Activated effector memory CD4-positive, alpha-beta T cell treated with Interleukin-2 at 50 U/mL for 16 hours (primary cell): Measurements from ENCODE around the gene SBK2.
"Not testable (repeated sequence)": the region's sequence is repeated elsewhere in the genome, so short reads cannot be mapped to it uniquely, and the experiment has no call there.

Source experiments
- DNase-seq: peaks from one replicate; pipeline ENCODE4 v3.0.0-alpha.2; 2020

The SBK2 gene

DNA sequence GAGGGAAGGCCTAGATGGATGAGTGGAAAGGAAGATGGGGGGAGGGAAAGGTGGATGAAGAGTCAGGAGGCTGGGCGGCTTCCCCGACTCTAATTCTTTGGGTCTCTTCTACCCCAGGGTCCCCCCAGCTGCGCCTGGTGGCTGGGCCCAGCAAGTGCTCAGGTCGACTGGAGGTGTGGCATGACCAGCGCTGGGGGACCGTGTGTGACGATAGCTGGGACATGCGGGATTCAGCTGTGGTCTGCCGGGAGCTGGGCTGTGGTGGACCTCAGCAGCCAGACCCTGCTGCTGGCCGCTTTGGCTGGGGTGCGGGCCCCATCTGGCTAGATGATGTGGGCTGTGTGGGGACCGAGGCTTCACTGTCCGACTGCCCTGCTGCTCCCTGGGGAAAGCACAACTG is 39.2 kb downstream of the SBK2 start:
- no peak for DNase-seq

DNA sequence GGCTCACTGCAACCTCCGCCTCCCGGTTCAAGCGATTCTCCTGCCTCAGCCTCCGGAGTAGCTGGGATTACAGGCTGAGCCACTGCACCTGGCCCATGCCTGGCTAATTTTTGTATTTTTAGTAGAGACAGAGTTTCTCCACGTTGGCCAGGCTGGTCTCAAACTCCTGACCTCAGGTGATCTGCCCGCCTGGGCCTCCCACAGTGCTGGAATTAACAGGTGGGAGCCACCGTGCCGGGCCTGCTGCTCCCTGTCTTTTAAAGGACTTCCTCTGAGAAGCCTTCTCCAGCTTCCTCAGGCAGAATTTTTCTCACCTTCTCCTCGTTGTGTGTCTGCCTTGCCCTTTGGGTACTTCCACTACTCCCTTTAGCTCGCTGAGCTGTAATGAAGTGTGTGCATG is 40.1 kb downstream of the SBK2 start:
- not testable (repeated sequence) for DNase-seq

DNA sequence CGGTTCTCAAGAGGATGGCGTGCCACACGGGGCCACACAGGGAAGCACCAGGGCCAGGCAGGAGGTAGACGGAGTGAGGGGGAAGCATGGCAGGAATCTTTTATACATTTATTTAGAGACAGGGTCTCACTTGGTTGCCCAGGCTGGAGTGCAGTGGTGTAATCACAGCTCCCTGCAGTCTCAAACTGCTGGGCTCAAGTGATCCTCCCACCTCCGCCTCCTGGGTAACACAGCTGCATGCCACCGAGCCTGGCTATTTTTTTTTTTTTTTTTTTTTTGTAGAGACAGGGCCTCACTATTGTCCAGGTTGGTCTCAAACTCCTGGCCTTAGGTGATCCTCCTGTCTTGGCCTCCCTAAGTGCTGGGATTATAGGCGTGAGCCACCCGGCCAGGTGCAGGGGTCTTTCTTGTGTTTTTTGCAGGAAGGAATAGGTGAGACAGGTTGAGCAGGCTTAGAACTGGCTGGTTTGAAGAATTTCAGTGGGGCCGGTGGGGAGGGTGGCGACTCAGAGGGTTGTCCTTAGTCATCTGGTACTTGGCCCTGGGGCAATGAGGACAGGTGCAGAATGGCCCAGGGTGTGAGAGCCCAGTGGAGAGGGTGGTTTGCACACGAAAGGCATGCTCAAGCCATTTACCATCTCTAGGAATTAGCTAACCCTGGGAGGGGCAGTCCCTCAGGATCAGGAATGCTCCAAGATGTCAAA is 41.1 kb downstream of the SBK2 start:
- no peak for DNase-seq

DNA sequence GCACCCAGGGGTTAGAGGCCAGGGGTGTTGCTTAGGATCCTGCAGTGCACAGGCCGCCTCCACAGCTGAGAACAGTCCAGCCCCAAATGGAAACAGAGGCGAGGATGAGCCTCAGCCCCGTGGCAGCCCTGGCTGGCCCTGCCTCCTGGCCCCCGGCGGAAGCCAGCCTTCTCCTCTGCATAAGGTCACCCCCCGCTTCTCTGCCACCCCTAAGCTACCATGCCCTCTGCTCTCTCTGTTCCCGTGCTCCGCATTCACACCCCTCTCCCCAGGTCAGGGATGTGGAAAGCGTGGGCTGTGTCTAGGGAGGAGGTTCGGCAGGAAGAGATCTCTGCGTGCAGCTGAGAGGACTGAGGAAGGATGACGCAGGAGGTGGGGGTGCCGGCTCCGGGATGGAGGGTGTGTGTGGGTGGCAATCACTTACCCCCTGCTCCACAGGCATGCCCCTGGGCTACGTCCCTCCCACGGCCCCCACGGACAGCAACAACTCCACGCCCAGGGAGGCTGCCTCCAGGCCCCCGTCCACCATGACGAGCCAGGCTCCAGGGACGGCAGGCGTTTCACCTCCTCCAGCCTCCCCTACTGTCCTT is 42.7 kb downstream of the SBK2 start:
- DNase-seq = no peak

DNA sequence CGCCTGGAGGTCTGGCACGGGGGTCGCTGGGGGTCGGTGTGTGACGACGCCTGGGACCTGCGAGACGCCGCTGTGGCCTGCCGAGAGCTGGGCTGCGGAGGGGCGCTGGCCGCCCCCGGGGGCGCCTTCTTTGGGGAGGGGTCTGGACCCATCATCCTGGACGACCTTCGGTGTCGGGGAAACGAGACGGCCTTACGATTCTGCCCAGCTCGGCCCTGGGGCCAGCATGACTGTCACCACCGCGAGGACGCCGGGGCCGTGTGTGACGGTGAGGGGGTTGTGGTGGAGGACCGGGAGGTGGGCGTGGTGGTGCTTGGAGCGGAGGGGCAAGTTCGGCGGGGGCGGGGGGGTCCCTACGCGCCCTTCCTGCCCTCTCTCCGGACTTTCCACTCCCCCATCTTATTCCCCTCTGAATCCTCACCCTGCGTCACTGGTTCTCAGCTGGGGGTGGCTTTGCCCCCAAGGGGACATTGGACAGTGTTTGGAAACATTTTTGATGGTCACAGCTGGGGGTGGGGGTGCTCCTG is 43.2 kb downstream of the SBK2 start:
- DNase-seq = no peak

DNA sequence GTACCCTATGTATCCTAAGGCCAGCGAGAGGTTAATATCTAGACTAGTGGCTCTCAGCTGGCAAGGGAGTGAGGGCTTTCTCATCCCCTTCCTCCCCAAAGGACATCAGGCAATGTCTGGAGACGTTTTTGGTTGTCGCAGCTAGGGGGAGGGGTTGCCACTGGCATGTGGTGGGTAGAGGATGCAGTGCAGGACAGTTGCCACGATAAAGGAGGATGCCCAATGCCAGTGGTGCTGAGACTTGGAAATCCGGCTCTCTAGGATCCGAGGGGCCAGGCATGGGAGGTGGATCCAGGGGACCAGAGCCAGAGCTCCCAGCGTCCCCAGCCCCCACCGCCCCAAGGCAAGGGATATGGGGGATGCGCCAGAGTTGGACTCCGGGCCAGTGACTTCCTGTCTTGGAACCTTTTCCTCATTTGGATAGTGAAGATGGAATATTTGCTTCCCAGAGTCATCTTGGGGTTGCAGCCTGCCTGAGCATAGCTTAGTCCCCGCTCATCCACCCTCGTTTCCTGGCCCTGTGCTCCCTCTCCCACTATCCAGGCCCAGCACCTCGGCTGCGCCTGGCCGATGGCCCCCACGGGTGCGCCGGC is 43.8 kb downstream of the SBK2 start:
- DNase-seq = no peak

DNA sequence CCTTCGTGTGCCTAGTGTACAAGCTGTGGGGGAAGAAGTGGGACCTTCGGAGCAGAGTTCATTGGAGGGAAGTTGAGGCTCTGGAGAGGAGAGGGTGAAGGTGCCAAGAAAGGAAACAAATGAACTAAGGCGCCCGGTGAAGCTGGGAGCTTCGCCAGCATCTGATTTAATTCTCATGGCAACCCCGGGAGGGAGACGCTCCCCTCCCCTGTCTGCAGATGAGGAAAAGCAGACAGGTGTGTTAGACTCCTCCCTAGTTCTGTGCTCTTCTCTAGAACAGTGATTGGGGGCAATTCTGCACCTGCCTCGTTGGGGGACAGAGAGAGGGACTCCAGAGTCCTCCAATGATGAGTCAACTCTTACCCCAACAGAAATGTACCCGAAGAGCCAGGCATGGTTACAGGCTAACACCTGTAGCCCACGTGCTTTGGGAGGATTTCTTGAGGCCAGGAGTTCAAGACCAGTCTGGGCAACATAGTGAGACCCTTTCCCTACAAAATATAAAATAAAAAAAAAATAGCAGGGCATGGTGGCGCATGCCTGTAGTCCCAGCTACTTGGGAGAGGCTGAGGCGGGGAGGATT is 44.5 kb downstream of the SBK2 start:
- no peak for DNase-seq

DNA sequence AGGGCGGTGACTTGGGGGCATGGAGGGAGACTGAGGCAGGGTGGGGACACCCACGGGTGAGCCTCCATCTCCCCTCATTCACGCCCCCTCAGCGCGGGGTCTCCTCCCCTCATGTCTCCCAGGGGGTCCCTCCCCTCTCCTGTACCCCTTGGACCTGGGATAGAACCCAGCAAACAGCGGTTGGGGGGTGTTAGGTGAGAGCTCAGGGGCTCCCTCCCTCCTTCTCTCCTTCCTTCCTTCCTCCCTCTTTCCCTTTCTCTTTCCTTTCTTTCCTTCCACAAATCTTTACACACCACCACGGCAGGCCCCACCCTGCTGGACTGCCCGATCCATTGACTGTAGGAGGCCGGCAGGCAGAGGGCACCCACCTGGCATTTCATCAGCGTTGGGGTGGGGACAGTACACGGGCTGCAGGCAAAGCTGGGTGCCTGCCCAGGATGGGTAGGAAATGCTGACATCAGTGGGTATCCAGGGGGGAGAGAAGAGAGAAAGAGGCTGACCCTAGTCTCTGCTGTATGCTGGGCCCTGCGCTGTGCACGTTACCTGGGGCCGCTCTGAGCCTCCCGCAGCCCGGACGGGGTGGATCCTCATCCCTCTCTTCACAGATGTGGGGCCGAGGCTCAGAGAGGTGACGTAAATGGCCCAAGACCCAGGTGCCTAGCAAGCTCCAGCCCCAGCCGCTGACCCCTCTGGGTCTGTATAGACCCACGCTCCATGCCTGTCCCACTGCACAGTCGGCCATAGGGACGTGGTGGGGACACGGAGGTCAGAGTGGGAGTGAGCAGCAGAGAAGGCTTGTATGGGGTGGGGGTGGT is 45.2 kb downstream of the SBK2 start:
- no peak for DNase-seq

DNA sequence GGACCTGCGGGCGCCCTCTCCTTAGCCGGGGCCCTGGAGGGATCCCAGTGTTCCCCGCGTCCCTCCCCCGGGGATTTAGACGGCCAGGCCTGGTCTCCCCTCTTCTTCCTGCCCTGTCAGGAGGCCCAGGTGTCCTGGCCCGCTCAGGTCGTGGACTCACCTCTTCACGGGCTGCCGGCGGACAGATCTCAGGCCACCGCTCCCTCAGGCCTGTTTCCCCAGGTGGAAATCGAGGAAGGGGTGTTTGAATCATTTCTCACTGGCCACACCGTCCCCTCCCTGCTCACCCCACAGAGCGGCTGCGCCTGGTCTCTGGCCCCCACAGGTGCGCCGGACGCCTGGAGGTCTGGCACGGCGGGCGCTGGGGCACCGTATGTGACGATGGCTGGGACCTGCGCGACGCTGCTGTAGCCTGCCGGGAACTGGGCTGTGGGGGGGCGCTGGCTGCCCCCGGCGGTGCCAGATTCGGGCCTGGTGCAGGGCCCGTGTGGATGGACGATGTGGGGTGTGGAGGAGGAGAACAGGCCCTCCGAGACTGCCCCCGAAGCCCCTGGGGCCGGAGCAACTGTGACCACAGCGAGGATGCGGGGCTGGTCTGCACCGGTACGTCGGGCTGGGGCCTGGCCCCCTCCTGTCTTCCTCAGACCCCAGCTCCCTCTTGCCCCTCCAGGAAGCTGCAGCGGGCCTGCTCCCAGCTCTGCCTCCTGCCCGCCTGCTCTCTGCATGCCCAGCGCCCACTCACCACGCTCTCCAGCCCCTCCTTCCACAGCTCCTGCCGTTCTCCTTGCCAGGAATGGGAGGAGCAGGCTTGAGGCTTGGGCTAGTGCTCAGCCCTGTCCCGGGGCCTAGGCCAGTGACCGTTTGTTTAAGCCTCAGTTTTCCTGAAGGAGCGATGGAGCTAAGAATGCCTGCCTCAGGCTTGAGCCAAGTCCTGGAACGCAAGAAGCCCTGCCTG is 46.2 kb downstream of the SBK2 start:
- no peak for DNase-seq

DNA sequence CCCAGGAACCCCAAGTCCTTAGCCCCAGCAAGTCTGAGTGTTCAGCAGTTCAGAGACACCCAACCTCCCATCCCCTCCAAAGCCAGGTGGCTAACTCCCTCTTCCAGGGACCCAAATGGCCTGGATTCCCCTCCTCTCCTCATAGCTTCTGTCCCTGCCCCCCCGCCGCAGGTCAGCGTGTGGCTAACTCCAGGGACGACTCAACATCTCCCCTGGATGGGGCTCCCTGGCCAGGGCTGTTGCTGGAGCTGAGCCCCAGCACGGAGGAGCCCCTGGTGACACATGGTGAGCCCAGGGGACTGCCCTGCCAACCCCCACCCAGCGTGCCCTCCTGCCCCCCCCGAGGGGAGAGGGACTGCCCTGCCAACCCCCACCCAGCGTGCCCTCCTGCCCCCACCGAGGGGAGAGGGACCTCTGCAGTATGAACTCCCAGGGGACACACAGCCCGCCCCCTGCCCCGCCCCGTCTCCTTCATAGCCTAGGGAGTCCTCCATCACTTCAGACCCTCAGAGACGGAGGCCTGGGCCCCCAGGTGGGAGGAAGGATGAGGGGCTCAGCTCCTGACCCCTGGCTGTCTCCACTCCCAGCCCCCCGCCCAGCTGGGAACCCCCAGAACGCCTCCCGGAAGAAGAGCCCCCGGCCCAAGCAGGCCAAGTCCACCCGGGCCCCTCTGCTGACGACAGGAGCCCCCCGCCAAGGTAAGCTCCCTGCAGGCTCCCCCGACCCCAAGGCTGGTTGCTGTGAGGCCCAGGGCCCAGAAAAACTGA is 47.0 kb downstream of the SBK2 start:
- no peak for DNase-seq

DNA sequence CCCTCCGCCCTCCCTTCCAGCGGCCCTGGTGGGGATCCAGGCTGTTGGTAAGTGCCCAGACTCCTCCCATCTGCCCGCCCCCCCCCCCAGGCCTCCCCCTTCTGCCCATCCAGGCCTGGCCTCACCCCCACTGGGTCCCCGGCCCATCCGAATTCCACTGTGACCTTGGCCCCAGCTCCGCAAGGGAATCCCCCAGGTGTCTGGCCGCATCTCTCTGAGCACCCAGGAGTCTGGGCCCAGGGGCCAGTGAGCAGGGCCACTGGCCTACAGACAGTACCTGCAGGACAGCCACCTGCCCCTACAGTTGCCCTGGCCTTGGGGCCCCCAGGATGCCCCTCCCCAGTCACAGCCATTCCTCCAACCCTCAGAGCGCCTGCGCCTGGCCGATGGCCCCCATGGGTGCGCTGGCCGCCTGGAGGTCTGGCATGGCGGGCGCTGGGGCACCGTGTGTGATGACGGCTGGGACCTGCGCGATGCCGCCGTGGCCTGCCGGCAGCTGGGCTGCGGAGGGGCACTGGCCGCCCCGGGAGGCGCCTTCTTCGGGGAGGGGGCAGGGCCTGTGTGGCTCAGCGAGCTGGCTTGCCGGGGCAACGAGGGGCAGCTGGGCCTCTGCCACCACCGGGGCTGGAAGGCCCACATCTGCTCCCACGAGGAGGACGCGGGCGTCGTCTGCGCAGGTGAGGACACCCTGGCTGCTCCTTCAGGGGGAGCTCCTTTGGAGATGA is 47.8 kb downstream of the SBK2 start:
- no peak for DNase-seq

DNA sequence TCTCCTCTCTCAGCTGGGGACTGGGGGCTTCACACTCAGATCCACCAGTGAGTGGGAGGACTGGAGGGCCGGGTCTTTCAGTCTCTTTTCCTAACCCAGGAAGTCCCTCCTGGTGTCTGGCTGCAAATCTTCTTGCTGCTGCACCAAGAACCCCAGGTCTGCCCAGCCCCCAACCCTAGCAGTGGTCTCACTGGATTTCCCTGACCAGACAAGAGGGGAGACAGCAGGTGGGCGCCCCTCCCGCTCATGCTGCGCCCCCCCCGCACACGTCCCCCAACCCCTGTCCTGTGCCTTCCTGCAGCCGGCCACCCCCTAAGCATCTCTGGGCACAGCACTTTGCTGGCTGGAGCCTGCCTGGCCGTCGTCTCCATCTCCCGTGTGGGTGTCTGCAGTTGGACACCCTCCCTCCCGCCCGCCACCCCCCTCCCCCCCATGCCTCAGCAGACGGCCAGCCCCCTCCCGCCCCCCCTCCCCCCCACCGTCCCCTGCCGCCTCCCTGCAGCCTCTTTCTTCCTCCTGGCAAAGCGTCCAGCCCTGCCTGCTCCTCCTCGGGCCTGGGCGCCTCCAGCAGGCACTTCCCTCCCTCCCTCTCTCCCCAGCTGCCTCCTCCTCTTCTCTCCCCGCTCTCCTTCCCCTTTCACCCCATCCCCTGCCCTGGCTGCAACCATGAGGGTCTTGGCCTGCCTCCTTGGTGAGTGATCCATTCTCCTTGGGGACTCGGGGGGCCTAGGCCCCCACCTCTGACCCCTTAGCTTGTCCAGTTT is 48.8 kb downstream of the SBK2 start, which contains the start of gene SSC5D:
Gene SSC5D, plus strand, starts transcription at position 513 of the 764 bp plus-strand sequence. Its CDS starts 154 bp downstream, at position 667.
- no peak for DNase-seq

DNA sequence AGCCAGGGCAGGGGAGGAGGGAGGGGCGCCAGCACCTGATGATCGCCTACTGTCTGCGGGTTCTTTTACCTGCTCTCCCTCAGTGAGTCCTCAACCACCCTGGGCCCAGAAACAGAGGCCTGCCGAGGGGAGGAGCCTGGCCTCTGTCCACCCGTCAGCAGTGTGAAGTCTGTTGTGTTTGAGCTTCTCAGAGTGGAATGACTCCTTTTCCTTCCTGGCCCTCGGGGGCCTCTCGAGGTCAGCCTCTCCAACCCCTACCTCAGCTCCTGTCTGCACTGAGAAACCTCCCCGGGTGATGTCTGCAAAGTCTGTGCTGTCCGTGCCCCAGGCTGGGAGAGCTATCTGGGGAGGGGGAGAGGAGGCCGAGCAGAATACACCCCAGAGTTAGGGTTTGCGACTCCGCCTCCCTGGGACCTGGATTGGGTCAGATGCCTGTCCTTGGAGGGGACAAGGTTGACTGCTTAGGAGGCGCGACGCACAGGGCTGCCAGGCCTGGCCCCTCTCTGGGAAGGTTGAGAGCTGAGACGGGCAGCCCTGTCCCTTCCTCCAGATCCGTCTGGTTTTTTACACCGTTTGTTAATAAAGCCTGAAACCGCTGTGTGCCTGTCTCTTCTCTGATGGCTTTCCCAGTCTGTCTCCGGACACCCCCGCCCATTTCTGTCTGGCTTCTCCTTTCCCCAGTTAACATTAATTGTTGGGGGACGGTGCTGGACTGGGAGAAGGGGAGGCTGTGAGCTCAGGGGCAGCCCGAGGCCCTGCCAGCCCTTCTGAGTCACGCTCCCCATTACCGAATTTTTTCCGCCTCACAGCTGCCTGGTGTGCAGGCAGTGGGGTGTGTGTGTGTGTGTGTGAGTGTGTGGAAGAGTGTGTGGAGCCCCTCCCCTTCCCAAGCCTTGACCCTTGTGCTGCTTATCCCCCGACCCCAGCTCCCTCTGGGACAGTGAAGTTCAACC is 49.7 kb downstream of the SBK2 start:
- no peak for DNase-seq

DNA sequence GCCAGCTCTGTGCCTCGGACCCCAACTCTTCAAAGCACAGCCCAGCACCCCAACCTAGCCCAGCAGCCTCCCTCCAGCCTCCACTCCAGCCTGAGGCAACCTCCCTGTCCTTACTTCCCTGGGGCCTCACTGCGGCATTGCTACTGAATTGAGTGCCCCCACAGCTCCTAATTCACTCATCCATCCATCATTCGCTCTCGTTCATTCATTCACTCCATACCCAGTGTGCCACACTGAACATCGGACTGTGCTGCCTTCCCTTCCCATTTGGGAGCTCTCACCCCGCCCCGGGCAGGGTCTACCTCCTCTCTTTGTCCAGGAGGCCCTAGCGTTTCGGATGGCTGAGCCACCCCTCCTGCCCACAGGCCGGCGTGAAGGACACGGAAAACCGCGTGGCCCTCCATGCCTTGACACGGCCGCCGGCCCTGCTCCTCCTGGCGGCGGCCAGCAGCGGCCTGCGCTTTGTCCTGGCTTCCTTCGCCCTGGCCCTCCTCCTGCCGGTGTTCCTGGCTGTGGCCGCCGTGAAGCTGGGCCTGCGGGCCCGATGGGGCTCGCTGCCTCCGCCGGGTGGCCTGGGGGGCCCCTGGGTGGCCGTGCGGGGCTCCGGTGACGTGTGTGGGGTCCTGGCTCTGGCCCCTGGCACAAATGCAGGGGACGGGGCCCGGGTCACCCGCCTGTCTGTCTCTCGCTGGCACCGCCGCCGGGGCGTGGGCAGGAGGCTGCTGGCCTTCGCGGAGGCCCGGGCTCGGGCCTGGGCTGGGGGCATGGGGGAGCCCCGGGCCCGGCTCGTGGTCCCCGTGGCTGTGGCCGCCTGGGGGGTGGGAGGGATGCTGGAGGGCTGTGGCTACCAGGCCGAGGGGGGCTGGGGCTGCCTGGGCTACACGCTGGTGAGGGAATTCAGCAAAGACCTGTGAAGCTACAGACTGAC is 50.6 kb downstream of the SBK2 start:
- DNase-seq = no peak

DNA sequence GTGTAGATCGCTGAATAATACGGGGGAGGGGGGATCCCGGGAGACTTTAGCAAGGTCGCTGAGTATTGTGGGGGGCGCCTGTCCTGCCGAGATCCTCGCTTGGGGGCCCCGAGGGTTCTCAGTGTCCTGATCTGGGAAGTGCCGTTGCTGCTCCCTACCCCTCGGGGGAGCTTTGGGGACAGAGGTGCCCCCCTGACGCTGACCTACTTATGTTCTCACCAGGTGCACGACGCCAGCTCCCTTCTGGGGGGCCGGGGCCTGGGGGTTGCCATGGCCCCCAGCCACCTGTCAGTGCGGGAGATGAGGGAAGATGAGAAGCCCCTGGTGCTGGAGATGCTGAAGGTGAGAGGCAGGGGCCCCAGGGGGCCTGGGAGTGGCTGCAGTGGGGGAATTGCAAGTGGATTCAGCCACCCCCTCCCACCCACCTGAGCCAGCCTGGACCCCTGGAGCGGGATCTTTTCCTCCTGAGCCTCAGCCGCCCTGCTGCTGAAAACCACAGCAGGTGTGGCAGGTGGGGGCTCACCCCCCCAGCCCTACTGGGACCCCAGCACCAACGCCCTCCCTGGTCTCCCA is 51.4 kb downstream of the SBK2 start:
- DNase-seq = no peak

DNA sequence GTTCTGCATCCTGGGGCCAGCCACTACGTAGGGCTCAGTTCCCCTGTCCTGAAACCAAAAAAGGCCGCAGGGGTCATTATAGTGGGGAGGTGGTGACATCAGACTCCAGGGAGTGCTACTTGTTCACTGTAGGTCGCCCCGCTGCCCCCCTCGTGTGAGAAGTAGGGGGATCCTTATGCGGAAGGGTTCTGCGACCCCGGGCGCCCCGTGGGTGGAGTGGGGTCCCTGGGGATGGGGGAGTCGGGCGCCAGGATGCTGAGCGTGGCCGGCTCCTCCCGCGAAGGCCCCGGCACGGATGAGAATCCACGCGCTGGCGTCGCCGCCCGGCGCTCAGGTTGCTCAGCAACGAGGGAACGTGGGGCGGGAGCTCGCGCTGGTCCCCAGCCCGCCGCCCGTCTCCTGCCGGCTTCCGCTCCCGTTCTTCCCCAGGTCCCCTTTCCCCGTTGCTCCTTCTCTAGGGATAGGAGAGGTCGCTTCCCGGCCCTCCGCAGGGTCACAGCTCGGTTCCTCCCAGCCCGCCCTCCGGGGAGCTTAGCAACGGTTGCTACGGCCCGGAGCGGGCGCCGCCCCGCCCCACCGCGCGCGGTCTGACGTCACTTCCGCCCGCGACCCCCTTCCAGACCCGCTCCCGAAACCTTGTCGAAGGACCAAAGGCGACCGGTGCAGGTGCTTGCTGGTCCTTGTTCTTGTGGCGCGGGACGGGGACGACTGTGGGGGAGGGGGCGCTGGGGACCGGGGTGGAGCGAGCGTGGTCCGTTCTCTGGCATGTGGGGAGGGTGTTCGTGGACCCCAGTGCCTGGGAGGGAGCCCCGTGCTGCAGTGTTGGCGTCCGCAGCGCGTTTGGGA is 52.1 kb downstream of the SBK2 start, which contains the start of gene NAT14:
Gene NAT14, plus strand, starts transcription at position 596 of the 846 bp plus-strand sequence. CDS start 521 bp downstream, outside the sequence.
- DNase-seq = peak; percentile 43
